Endothelial cell of umbilical vein (primary cell): Measurements from ENCODE around the gene AKNA. TPM values are rescaled to one million over a fixed set of nuclear protein-coding genes. Genes with fewer than 3 reads are reported as not detected.
"Not testable (repeated sequence)": the region's sequence is repeated elsewhere in the genome, so short reads cannot be mapped to it uniquely, and the experiment has no call there.

ENCODE experiments used
- BruUV-seq: library from RNA; stranded (reverse); fragments of 400-500 nt; replicated peaks from 2 replicates; lab custom pipeline; 2021; lab: Mats Ljungman, UMichigan
- CTCF ChIA-PET: fragments of 300-600, 350-600 bp; sonication (Branson Sonifier 250); formaldehyde crosslinking; loops from one replicate; lab custom pipeline; 2021; ENCODE audit warnings: antibody characterized with exemption, inconsistent platforms; lab: Charles Lee
- POLR2A ChIA-PET: fragments of 300-600, 350-600 bp; sonication (Branson Sonifier 250); formaldehyde crosslinking; loops from one replicate; lab custom pipeline; 2021; ENCODE audit warnings: antibody characterized with exemption, inconsistent platforms; lab: Charles Lee
- DNase-seq: peaks from one replicate; pipeline ENCODE4 v3.0.0-alpha.2; 2011; ENCODE audit warnings: low read depth, low spot score
- FAIRE-seq: peaks from 2 replicates; lab custom pipeline; 2011; peaks lifted over from hg19 to GRCh38; lab: Jason Lieb, UNC
- H2AFZ ChIP-seq: 2 replicates; pipeline ENCODE4 v1.6.0; 2012; ENCODE audit warnings: low read depth, low read length, control low read depth, inconsistent platforms
- H3K27ac ChIP-seq: 2 replicates; pipeline ENCODE4 v1.5.1; 2011; ENCODE audit warnings: low read depth, mild to moderate bottlenecking, control low read depth, low read length, moderate library complexity; ENCODE audit not compliant: insufficient read depth
- H3K27me3 ChIP-seq, 2 experiments: 2 replicates each; pipeline versions ENCODE4 v1.6.0 to v1.6.1; 2011; ENCODE audit warnings: low read length in 2 of 2, mixed read lengths in 1 of 2; ENCODE audit not compliant: control insufficient read depth in 2 of 2, insufficient read depth in 2 of 2
- H3K36me3 ChIP-seq, 2 experiments: 2 replicates in 1 of 2; 3 replicates in 1 of 2; pipeline ENCODE4 v1.5.1; 2011; ENCODE audit warnings: low read length in 2 of 2, mild to moderate bottlenecking in 1 of 2, moderate library complexity in 1 of 2; ENCODE audit not compliant: control insufficient read depth in 2 of 2, insufficient read depth in 2 of 2; ENCODE audit errors: extremely low read depth in 1 of 2
- H3K4me1 ChIP-seq: 3 replicates; pipeline ENCODE4 v1.5.1; 2011; ENCODE audit warnings: mild to moderate bottlenecking, low read length; ENCODE audit not compliant: control insufficient read depth, insufficient read depth; ENCODE audit errors: extremely low read depth
- H3K4me2 ChIP-seq: 2 replicates; pipeline ENCODE4 v1.6.1; 2011; ENCODE audit warnings: low read length, control low read depth, mixed read lengths; ENCODE audit not compliant: insufficient read depth
- H3K4me3 ChIP-seq, 3 experiments: fragments of 200-600 bp in 1 of 3; sonication (generic), shearing (Covaris generic) in 1 of 3; replicated peaks in 1 of 3; 2 replicates each; pipeline ENCODE4 v1.5.1; 2011 to 2016; ENCODE audit warnings: control low read depth in 3 of 3, low read length in 3 of 3, mild to moderate bottlenecking in 2 of 3, inconsistent platforms in 1 of 3, low read depth in 1 of 3, moderate library complexity in 1 of 3; ENCODE audit not compliant: insufficient read depth in 1 of 3
- H3K79me2 ChIP-seq: 2 replicates; pipeline ENCODE4 v1.6.0; 2012; ENCODE audit warnings: low read length, inconsistent platforms; ENCODE audit not compliant: control insufficient read depth, insufficient read depth
- H3K9ac ChIP-seq: replicated peaks from 2 replicates; pipeline ENCODE3; 2011; ENCODE audit warnings: low read length, control low read depth; ENCODE audit not compliant: insufficient read depth; ENCODE audit errors: extremely low read depth
- H3K9me1 ChIP-seq: replicated peaks from 3 replicates; pipeline ENCODE4 v1.6.0; 2011; ENCODE audit warnings: mild to moderate bottlenecking, low read length; ENCODE audit not compliant: control insufficient read depth, insufficient read depth; ENCODE audit errors: extremely low read depth
- H3K9me3 ChIP-seq: replicated peaks from 2 replicates; pipeline ENCODE4 v1.5.1; 2012; ENCODE audit warnings: low read length, inconsistent platforms; ENCODE audit not compliant: control insufficient read depth, insufficient read depth
- H4K20me1 ChIP-seq: replicated peaks from 2 replicates; pipeline ENCODE3; 2011; ENCODE audit warnings: mild to moderate bottlenecking, low read length; ENCODE audit not compliant: control insufficient read depth, insufficient read depth; ENCODE audit errors: extremely low read depth
- EZH2 ChIP-seq: IDR thresholded peaks from 2 replicates; pipeline ENCODE4 v1.6.1; 2012; ENCODE audit warnings: borderline replicate concordance, low read depth, mild to moderate bottlenecking, moderate library complexity, low read length, inconsistent platforms; ENCODE audit not compliant: severe bottlenecking
- FOS ChIP-seq: IDR thresholded peaks from 2 replicates; pipeline ENCODE4 v1.6.1; 2011; ENCODE audit warnings: mild to moderate bottlenecking, low read length, moderate library complexity, borderline replicate concordance; ENCODE audit not compliant: insufficient read depth
- GATA2 ChIP-seq: IDR thresholded peaks from 2 replicates; pipeline ENCODE4 v1.7.0; 2011; ENCODE audit warnings: low read depth, mild to moderate bottlenecking, moderate library complexity, mixed read lengths, low read length; ENCODE audit not compliant: insufficient read length, insufficient read depth
- dilution Hi-C: fragments of 300-500 bp; cut with MboI; formaldehyde crosslinking; loops from one replicate; pipeline ENCODE4 v1.15.0; 2019; ENCODE audit warnings: low sequenced_read_pairs; ENCODE audit not compliant: extremely low pct_ligation_motif_present
- intact Hi-C: fragments of 100-400 bp; cut with micrococcal nuclease; formaldehyde crosslinking; loops from one replicate; pipeline ENCODE4 v1.10.0; 2022
- polyA plus RNA-seq, 4 experiments: library from polyadenylated mRNA; depleted of rRNA in 3 of 4; stranded (reverse) in 3 of 4; unstranded in 1 of 4; fragments of >200 nt; gene quantifications; 2 replicates each; pipeline versions ENCODE4 v1.2.1 to v1.2.3, GENCODE V29; 2011 to 2012; ENCODE audit warnings: missing spikeins in 1 of 4
- total RNA-seq: library from RNA; stranded (reverse); gene quantifications from 2 replicates; pipeline ENCODE4 v1.2.3, GENCODE V29; 2021

AKNA gene
- total and polyA plus RNA-seq, 2 donors (not counting 3 experiments of a cell fraction or from before 2014, with no cell fraction given): 11.3 to 22.4 TPM

DNA sequence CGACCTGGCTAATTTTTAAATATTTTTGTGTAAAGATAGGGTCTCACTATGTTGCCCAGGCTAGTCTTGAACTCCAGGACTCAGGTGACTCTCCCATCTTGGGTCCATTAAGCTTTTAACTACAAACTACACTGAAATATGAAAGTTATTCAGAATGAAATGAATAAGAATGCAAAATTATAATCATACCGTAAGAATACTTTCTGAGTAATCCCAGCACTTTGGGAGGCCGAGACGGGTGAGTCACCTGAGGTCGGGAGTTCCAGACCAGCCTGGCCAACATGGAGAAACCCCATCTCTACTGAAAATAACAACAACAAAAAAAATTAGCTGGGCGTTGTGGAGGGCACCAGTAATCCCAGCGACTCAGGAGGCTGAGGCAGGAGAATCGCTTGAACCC lies 66.0 kb downstream of the AKNA start:
- no peak for FAIRE-seq
- H3K36me3 ChIP-seq: no peaks in the 10 kb centered on the region
- H2AFZ ChIP-seq: no peak overlapping the region
- no peaks in the 10 kb centered on the region for H4K20me1 ChIP-seq
- TF ChIP-seq EZH2 (no peak), FOS (no peak), GATA2 (no peak)
- intact Hi-C loops (no loop called here), dilution Hi-C loops (no loop called here)
- H3K4me2 ChIP-seq: no peak overlapping the region
- no TSS peak for BruUV-seq
- H3K4me1 ChIP-seq: no peaks in the 10 kb centered on the region
- H3K79me2 ChIP-seq: no peaks in the 10 kb centered on the region
- DNase-seq: no peak
- H3K9me1 ChIP-seq: no peaks in the 10 kb centered on the region
- no peaks in the 10 kb centered on the region for H3K9me3 ChIP-seq
- no peak overlapping the region for H3K4me3 ChIP-seq
- peaks cover 0 to 5% of the 10 kb centered on the region in 2 experiments for H3K27me3 ChIP-seq
- no peak overlapping the region for H3K9ac ChIP-seq
- no peak overlapping the region for H3K27ac ChIP-seq
- ChIA-PET CTCF (no interaction called here), POLR2A (no interaction called here)

DNA sequence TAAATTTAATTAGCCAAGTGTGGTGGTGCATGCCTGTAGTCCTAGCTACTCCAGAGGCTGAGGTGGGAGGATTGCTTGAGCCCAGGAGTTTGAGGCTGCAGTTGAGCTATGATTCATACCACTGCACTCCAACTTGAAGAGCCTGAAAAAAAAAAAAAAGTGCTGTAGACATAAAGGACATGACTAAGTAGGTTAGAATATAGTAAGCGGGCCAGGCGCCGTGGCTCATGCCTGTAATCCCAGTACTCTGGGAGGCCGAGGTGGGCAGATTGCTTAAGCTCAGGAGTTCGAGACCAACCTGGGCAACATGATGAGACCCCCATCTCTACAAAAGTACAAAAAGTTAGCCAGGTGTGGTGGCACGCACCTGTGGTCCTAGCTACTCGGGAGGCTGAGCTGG lies 67.1 kb downstream of the AKNA start:
- POLR2A ChIA-PET: not testable (repeated sequence)

More for the DNA sequence above, 67.1 kb downstream of the AKNA start:
- H3K36me3 ChIP-seq, FAIRE-seq, H3K79me2 ChIP-seq, H3K4me2 ChIP-seq, H3K9me1 ChIP-seq, H3K4me3 ChIP-seq, H3K27ac ChIP-seq, H3K9ac ChIP-seq, H3K27me3 ChIP-seq, H4K20me1 ChIP-seq, intact Hi-C loops, dilution Hi-C loops, DNase-seq, H3K4me1 ChIP-seq, H2AFZ ChIP-seq, BruUV-seq, H3K9me3 ChIP-seq: not testable (repeated sequence)
- CTCF ChIA-PET: interaction anchor here (1.4 kb wide), 1 partner anchor 13 kb away, joined by 3 read pairs; no protein-coding TSS in a partner anchor
